ENCODE data around the gene HSPB3.

HSPB3 gene

GRCh38 chr5:54446379-54446732 is 9.1 kb upstream of the HSPB3 start:
- H3K4me1 ChIP-seq (ENCODE audit: low read length) = peaks cover 11% of the 10 kb centered on the region
- H3K27me3 ChIP-seq (ENCODE audit: low read depth, low read length) = peaks cover 18% of the 10 kb centered on the region
- H4K20me1 ChIP-seq (ENCODE audit: insufficient read depth, low read length) = no peaks in the 10 kb centered on the region
- no peaks in the 10 kb centered on the region for H3K79me2 ChIP-seq (ENCODE audit: low read length)
- no peak for TF ChIP-seq EZH2phosphoT487 (IDR thresholded peaks at IDR 0.05; ENCODE audit: low read depth)
- no peak for TF ChIP-seq CTCF (IDR thresholded peaks at IDR 0.05; ENCODE audit: low read depth, low read length)
- H3K4me3 ChIP-seq (ENCODE audit: low read length) = no peak overlapping the region
- no peaks in the 10 kb centered on the region for H3K36me3 ChIP-seq (replicated peaks; ENCODE audit: low read depth, low read length)
- H3K27ac ChIP-seq (ENCODE audit: low read length) = no peak overlapping the region
- no peaks in the 10 kb centered on the region for H3K9me3 ChIP-seq (ENCODE audit: insufficient read depth, low read length)
- no peak overlapping the region for H3K4me2 ChIP-seq (ENCODE audit: low read length)
- H3K9ac ChIP-seq (ENCODE audit: low read length) = no peak overlapping the region
- H2AFZ ChIP-seq (ENCODE audit: low read depth, low read length) = no peak overlapping the region

- Histone ChIP-seq H3K9me3 (ENCODE audit: insufficient read depth, low read length) (no peaks in the 10 kb centered on the region), H3K36me3 (replicated peaks; ENCODE audit: low read depth, low read length) (no peaks in the 10 kb centered on the region), H3K9ac (ENCODE audit: low read length) (no peak overlapping the region), H2AFZ (ENCODE audit: low read depth, low read length) (no peak overlapping the region), H3K27ac (ENCODE audit: low read length) (no peak overlapping the region), H3K4me3 (ENCODE audit: low read length) (no peak overlapping the region), H4K20me1 (ENCODE audit: insufficient read depth, low read length) (no peaks in the 10 kb centered on the region), H3K27me3 (ENCODE audit: low read depth, low read length) (0 out of 2 replicates have a peak, but pooled peaks cover 13% of the 10 kb centered on the region), H3K79me2 (ENCODE audit: low read length) (no peaks in the 10 kb centered on the region), H3K4me1 (ENCODE audit: low read length) (no peaks in the 10 kb centered on the region), H3K4me2 (ENCODE audit: low read length) (no peak overlapping the region)
- TF ChIP-seq EZH2phosphoT487 (IDR thresholded peaks at IDR 0.05; ENCODE audit: low read depth) = no peak
- TF ChIP-seq CTCF (IDR thresholded peaks at IDR 0.05; ENCODE audit: low read depth, low read length) = no peak
Measured at GRCh38 chr5:54449923-54450322, 5.6 kb upstream of the HSPB3 start.

GRCh38 chr5:54450542-54450941 is 5.0 kb upstream of the HSPB3 start:
- Histone ChIP-seq H3K27ac (ENCODE audit: low read length) (no peak overlapping the region), H4K20me1 (ENCODE audit: insufficient read depth, low read length) (no peaks in the 10 kb centered on the region), H3K36me3 (replicated peaks; ENCODE audit: low read depth, low read length) (no peaks in the 10 kb centered on the region), H3K4me1 (ENCODE audit: low read length) (no peaks in the 10 kb centered on the region), H3K4me2 (ENCODE audit: low read length) (no peak overlapping the region), H3K9me3 (ENCODE audit: insufficient read depth, low read length) (no peaks in the 10 kb centered on the region), H3K27me3 (ENCODE audit: low read depth, low read length) (0 out of 2 replicates have a peak, but pooled peaks cover 13% of the 10 kb centered on the region), H3K9ac (ENCODE audit: low read length) (no peak overlapping the region), H3K79me2 (ENCODE audit: low read length) (no peaks in the 10 kb centered on the region), H2AFZ (ENCODE audit: low read depth, low read length) (no peak overlapping the region), H3K4me3 (ENCODE audit: low read length) (no peak overlapping the region)
- TF ChIP-seq CTCF (IDR thresholded peaks at IDR 0.05; ENCODE audit: low read depth, low read length) = no peak
- TF ChIP-seq EZH2phosphoT487 (IDR thresholded peaks at IDR 0.05; ENCODE audit: low read depth) = no peak

- no peak overlapping the region for H3K27ac ChIP-seq (ENCODE audit: low read length)
Measured at GRCh38 chr5:54453046-54453445, 2.5 kb upstream of the HSPB3 start.

More at GRCh38 chr5:54453046-54453445, 2.5 kb upstream of the HSPB3 start:
- H3K9ac ChIP-seq (ENCODE audit: low read length) = no peak overlapping the region
- no peaks in the 10 kb centered on the region for H4K20me1 ChIP-seq (ENCODE audit: insufficient read depth, low read length)
- H3K4me3 ChIP-seq (ENCODE audit: low read length) = no peak overlapping the region
- H3K79me2 ChIP-seq (ENCODE audit: low read length) = no peaks in the 10 kb centered on the region
- H3K27me3 ChIP-seq (ENCODE audit: low read depth, low read length) = peaks cover 21% of the 10 kb centered on the region; the same call in 1 of the 2 replicates
- no peak overlapping the region for H3K4me2 ChIP-seq (ENCODE audit: low read length)
- H3K9me3 ChIP-seq (ENCODE audit: insufficient read depth, low read length) = no peaks in the 10 kb centered on the region
- no peaks in the 10 kb centered on the region for H3K4me1 ChIP-seq (ENCODE audit: low read length)
- TF ChIP-seq EZH2phosphoT487 (IDR thresholded peaks at IDR 0.05; ENCODE audit: low read depth) = no peak
- no peak for TF ChIP-seq CTCF (IDR thresholded peaks at IDR 0.05; ENCODE audit: low read depth, low read length)
- H3K36me3 ChIP-seq (replicated peaks; ENCODE audit: low read depth, low read length) = no peaks in the 10 kb centered on the region
- no peak overlapping the region for H2AFZ ChIP-seq (ENCODE audit: low read depth, low read length)
